ENCODE measurements around the gene TNPO3.

TNPO3 gene

DNA sequence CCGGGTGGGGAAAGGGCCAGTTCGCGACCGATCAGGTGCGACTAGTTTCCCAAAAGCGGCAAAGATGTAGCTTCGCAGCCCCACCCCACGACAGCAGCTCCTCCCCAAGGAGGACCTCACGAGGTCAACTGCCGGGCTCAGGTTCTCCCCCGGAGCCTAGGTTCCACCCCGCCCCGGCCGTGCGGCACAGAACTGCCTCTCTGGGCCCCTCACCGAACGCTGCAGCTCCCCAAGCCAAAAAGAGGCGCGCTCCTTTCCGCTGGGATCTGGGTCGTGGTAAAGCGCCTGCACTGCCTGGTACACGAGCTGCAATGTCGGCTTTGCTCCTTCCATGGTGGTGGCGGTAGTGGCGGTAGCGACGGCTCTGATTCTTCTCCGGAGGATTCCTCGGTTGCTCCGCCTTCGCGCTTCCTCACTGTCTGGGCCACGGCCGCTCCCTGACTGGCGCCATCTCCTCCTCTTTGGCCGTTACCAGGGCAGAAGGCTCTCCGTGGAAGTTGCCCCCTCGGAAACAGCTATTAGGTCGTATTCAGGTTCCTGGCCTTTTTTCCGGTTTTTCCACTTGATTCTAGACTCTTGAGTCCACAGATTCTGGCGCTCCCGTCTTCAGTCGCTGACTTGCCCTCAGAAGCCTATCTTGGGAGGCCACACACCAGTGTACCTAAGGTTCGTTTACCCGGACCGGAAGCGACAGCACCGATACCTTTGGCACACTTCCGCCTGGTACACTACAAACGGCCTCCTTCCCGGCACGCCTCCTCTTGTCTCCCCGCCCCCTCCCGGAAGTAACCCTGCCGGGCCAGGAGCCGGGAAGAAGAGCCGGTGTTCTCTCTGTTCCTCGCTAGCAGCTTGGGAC is at the start of gene TNPO3:
TNPO3 (minus strand) TSS at position 674 of the 856 bp plus-strand sequence; CDS start at position 333, 341 bp downstream.
- peak; percentile 93 for DNase-seq
- in situ Hi-C loops (cut with MboI; ENCODE audit: low pct_unique_long_range_greater_than_20kb, low sequenced_read_pairs), result no loop called here

DNA sequence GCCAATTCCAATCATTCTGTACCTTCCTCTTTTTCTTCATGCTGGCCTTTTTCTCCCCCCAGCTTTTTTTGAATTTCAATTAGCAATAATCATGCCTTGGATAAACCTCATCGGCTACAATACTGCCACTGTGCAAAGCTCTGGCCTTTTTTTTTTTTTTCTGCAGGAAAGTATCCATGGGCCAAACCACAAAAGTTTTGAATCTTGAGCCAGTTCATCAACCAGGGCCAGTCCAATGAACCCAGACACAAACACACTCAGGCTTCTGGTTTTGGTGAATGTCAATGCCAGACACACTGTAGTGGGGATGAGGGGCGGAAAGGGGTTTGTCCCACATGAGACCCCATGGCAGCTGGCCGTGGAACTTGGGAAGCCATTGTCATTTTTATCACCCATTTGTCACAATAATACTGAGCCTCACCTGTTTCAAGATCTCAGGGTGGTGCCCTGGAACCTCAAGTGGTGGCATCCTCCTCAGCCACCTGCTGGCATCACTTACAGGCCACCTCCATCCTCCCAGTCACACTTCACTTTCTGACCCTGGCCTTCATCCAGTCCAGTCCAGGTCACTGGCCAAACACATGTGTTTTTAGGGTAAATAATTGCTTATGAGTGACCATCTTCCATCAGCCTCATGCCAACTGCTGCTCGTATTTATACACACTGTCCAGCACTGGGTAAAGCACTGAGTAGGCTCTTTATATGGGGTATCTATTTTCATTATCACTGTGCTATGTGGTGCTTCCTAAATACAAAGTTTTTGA is 48.8 kb upstream of the TNPO3 start:
- in situ Hi-C loops (cut with MboI; ENCODE audit: low pct_unique_long_range_greater_than_20kb, low sequenced_read_pairs), result no loop called here
- DNase-seq, result no peak

DNA sequence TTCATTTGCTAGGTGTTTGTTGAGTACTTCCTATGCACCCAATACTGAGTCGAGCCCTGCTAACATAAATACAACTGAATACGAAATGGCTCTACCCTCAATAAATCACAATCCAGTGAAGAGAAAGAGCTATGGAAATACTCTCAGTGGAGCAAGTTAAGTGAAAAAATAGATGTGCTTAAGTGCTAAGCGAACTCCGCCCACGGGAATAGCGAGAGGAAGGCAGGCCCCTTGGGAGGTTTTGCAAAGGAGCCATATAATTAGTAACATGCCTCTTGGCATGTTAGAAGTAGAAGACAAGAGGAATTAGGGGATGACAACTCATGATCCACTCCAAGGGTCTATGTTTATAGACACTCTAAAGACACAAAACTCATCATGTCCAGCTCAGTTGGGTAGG is 46.8 kb upstream of the TNPO3 start:
- in situ Hi-C loops (cut with MboI; ENCODE audit: low pct_unique_long_range_greater_than_20kb, low sequenced_read_pairs), result no loop called here
- no peak for DNase-seq

- in situ Hi-C loops (cut with MboI; ENCODE audit: low pct_unique_long_range_greater_than_20kb, low sequenced_read_pairs), result no loop called here
- DNase-seq, result no peak
Measured at GRCh38 chr7:129100827-129101166, 45.9 kb upstream of the TNPO3 start.

DNA sequence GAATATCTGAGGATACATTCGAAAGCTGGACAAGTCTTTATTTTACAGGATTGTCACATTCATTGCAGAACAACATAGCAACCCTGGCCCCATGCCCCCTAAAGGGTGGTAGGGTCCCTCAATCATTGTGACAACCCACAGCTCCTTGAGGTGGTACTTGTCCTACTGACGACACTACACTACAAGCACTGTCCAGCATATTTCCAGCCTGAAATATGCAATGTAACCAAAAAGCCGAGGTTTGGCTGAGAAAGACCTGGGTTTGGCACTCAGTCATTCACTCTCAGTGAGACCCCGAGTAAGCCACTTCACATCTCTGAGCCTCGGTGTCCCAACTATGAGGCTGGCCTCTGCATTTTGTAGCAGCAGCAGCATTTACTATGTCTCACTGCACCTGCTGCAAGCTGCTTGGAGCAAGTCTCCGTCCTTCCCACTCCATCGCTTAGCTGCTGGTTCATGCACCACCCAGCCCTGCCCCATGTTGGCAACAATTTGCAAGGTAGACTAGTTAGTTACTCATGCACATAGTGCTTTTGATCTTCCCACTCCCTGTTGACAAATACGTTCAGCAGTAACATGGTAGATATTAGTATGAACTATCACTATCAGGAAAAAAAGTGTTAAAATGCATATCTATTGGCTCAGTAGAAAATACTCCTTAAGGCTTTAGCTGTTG is 43.6 kb upstream of the TNPO3 start:
- in situ Hi-C loops (cut with MboI; ENCODE audit: low pct_unique_long_range_greater_than_20kb, low sequenced_read_pairs), result no loop called here
- no peak for DNase-seq

- in situ Hi-C loops (cut with MboI; ENCODE audit: low pct_unique_long_range_greater_than_20kb, low sequenced_read_pairs), result no loop called here
- no peak for DNase-seq
Measured at GRCh38 chr7:129095258-129095657, 40.3 kb upstream of the TNPO3 start.

GRCh38 chr7:129094501-129094900 is 39.6 kb upstream of the TNPO3 start:
- no peak for DNase-seq
- in situ Hi-C loops (cut with MboI; ENCODE audit: low pct_unique_long_range_greater_than_20kb, low sequenced_read_pairs), result no loop called here

DNA sequence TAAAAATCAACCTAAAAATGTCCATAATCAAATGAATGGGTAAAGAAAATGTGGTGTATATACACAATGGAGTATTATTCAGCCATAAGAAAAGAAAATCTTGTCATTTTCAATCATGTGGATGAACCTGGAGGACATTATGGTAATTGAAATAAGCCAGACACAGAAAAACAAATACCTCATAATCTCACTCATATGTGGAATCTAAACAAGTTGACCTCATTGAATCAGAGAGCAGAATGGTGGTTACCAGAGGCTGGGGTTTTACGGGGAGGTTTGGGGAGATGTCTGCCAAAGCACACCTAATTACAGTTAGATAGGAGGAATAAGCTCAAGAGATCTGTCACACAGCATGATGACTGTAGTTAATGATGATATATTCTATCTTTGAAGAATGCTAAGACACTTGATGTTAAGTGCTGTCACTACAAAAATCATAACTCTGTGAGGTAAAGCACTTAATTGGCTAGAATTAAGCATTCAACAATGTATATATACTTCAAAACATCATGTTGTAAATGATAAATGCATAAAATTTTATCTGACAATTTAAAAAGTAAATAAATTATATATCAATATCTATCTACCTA is 39.1 kb upstream of the TNPO3 start:
- in situ Hi-C loops (cut with MboI; ENCODE audit: low pct_unique_long_range_greater_than_20kb, low sequenced_read_pairs), result no loop called here
- no peak for DNase-seq

GRCh38 chr7:129091484-129092002 is 36.6 kb upstream of the TNPO3 start:
- in situ Hi-C loops (cut with MboI; ENCODE audit: low pct_unique_long_range_greater_than_20kb, low sequenced_read_pairs), result no loop called here
- peak; percentile 86 for DNase-seq

DNA sequence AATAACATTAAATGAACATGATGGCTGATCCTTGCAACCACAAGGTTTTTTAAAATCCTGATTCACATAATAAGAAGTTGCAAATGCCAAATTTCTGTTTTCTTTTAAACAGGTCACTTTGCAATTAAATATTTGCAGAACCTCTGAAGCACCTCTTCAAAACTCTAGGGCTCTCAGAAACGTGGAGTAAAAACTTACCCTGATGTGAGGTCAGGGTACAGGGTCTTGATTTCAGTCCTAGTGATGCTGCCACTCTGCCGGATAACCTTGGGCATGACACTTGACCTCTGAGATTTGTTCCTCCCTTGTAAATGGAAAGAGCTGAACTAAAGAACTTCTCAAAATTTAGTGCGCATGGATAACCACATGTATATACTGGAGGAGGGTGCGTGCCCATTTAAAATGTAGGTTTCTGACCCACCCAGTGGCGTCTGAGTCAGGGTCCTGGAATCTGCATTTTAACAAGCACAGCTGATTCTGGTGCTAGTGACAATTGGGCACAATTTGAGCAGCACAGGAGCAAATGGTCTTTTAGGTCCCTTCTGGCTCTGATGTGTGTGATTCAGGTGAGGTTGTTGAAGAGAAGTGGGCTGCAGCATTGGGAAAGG is 35.5 kb upstream of the TNPO3 start:
- no peak for DNase-seq
- in situ Hi-C loops (cut with MboI; ENCODE audit: low pct_unique_long_range_greater_than_20kb, low sequenced_read_pairs), result no loop called here

DNA sequence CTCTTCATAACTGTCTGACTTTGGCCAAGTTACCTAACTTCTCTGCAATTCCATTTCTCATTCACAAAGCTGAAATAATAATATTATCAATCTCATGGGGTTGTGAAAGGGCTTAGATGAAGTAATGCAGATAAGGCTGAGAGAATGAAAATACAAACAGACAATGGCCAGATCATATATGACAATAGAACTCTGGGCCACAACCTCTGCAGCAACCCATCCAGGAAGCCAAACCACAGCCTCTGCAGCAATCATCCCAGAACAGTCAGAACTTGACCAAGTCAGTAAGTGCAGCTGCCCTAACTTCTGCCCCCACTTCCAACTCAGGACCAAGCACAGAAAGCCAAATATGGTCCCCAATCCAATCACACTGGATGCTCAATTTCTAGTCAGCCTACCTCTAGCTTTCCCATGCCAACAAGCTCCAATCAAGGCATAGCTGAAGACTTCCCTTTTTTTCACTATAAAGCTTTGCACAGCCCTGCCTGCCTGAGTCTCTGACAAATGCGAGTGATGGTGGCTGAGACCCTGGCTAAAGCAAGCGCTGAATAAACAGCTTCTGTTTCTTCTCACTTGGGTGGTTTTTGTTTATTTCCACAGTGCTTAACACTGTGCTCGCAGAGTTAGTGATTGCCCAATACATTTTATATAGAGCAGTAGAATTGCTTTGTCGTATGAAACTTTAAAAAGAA is 34.8 kb upstream of the TNPO3 start:
- DNase-seq, result peak; percentile 63
- in situ Hi-C loops (cut with MboI; ENCODE audit: low pct_unique_long_range_greater_than_20kb, low sequenced_read_pairs), result no loop called here

- no peak for DNase-seq
- in situ Hi-C loops (cut with MboI; ENCODE audit: low pct_unique_long_range_greater_than_20kb, low sequenced_read_pairs), result no loop called here
Measured at GRCh38 chr7:129084801-129085551, 30.1 kb upstream of the TNPO3 start.

GRCh38 chr7:129083525-129083924 is 28.6 kb upstream of the TNPO3 start:
- in situ Hi-C loops (cut with MboI; ENCODE audit: low pct_unique_long_range_greater_than_20kb, low sequenced_read_pairs), result no loop called here

DNA sequence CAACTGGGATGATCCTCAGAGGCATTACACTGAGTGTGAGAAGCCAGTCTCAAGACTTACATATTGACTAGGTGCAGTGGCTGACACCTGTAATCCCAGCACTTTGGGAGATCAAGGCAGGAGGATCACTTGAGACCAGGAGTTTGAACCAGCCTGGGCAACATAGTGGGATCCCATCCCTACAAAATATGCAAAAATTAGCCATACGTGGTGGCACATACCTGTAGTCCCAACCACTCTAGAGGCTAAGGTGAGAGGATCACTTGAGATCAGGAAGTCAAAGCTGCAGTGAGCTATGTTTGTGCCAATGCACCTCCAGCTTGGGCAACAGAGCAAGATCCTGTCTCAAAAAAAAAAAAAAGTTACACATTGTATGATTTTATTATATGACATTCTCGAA is 23.5 kb upstream of the TNPO3 start:
- no peak for DNase-seq
- in situ Hi-C loops (cut with MboI; ENCODE audit: low pct_unique_long_range_greater_than_20kb, low sequenced_read_pairs), result no loop called here

More at GRCh38 chr7:129083525-129083924, 28.6 kb upstream of the TNPO3 start:
- DNase-seq, result no peak

DNA sequence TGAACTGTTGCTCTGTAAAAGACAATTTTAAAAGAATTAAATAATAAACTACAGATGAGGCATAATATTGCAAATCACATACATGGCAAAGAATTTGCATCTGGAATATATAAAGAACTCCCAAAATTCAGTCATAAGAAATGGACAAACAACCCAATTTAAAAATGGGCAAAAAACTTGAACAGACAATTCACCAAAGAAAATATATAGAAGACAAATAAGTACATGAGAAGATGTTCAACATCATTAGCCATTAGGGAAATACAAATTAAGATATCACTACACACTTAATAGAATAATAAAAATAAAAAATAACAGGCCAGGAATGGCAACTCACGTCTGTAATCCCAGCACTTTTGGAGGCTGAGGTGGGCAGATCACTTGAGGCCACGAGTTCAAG is 22.0 kb upstream of the TNPO3 start:
- in situ Hi-C loops (cut with MboI; ENCODE audit: low pct_unique_long_range_greater_than_20kb, low sequenced_read_pairs), result no loop called here
- DNase-seq, result no peak

DNA sequence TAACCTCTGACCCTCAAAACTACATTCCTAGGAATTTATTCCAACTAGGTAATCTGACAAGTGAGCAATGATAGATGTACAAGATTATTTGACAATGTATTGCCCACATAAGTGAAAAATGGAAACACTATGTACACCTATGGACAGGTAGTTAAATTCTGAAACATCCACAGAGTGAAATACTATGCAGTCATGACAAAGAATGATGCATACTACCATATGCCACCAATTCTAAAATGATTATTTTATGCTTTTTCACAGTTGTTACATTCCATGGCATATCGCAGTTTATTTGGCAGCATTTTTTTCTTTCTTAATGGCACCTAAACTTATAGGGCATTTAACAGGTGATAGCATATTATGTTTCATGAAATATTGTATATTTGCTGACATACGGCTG is 20.1 kb upstream of the TNPO3 start:
- in situ Hi-C loops (cut with MboI; ENCODE audit: low pct_unique_long_range_greater_than_20kb, low sequenced_read_pairs), result no loop called here
- DNase-seq, result no peak

DNA sequence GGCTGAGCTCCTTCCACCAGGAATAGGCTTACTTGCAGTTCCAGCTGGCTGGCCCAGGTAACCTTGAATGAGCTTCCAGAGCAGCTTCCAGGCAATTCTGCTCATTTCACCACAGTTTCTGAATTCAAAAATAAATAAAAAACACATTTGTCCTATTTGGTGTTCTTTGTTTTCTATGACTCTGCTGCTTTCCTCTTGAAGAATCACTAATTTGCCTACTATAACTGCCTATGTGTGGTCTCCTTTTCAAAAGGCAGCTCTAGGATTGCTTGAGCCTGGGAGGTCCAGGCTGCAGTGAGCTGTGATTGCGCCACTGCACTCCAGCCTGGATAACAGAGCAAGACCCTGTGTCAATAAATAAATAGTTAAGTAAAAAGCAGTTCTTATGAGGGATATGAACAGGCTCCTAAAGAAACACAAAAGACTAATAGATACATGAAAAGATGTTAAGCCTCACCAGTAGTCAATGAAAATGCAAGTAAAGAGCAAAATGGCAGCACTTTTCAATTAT is 19.5 kb upstream of the TNPO3 start:
- no peak for DNase-seq
- in situ Hi-C loops (cut with MboI; ENCODE audit: low pct_unique_long_range_greater_than_20kb, low sequenced_read_pairs), result no loop called here

DNA sequence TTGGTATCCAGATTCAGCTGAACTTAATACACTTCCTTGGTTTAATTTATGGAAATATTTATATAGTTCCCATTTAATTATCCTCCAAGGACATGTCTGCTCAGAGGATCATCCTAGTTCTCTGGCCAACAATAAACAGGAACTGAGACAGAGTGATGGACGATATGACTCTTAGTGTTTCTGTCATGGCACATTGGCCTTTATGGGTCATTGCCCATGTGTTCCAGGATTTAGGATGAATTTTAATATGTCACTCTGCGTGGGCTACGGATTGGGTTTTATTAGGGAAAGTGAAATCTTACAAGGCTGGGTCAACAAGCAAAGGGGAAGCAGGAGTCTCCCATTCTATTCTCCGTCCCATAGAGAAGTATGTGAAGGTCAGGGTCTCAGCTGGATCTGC is 18.8 kb upstream of the TNPO3 start:
- in situ Hi-C loops (cut with MboI; ENCODE audit: low pct_unique_long_range_greater_than_20kb, low sequenced_read_pairs), result no loop called here
- no peak for DNase-seq
